Esophagus muscularis mucosa (tissue), 4 donors: ENCODE measurements around the gene ACE. TPM values are rescaled to one million over a fixed set of nuclear protein-coding genes. Genes with fewer than 3 reads are reported as not detected.

Experiments
- DNase-seq: peaks from one replicate; pipeline ENCODE4 v3.0.0-alpha.2; 2017; ENCODE audit errors: extremely low spot score
- H3K27ac ChIP-seq, 4 donors: fragments of 200-600 bp; sonication (generic); replicated peaks in 1 of 4; 1 replicate in 3 of 4; 2 replicates in 1 of 4; pipeline ENCODE4 v1.5.1; 2016 to 2019; ENCODE audit warnings: mild to moderate bottlenecking in 1 of 4
- H3K27me3 ChIP-seq, 4 donors: fragments of 200-600 bp; sonication (generic); one replicate each; pipeline versions ENCODE4 v1.5.1 to v1.6.0; 2016 to 2019
- H3K36me3 ChIP-seq, 4 donors: fragments of 200-600 bp; sonication (generic); one replicate each; pipeline ENCODE4 v1.5.1; 2016 to 2019
- H3K4me1 ChIP-seq, 4 donors: fragments of 200-600 bp; sonication (generic); one replicate each; pipeline ENCODE4 v1.5.1; 2016 to 2019
- H3K4me3 ChIP-seq, 4 donors: fragments of 200-600 bp; sonication (generic); 1 replicate in 2 of 4; 2 replicates in 2 of 4; pipeline ENCODE4 v1.5.1; 2016 to 2019; ENCODE audit warnings: mild to moderate bottlenecking in 4 of 4, moderate library complexity in 1 of 4
- H3K9me3 ChIP-seq, 4 donors: fragments of 200-600 bp; sonication (generic); 1 replicate in 3 of 4; 2 replicates in 1 of 4; pipeline ENCODE4 v1.5.1; 2016 to 2019
- CTCF ChIP-seq, 3 experiments: fragments of 200-600 bp in 2 of 3; fragments of 450-650 bp in 1 of 3; sonication (generic) in 2 of 3; IDR thresholded peaks; one replicate each; pipeline ENCODE4 v1.5.1; 2017 to 2019; ENCODE audit warnings: antibody characterized with exemption in 3 of 3, mild to moderate bottlenecking in 2 of 3, moderate library complexity in 1 of 3
- EP300 ChIP-seq: sonication (generic); formaldehyde crosslinking; IDR thresholded peaks from one replicate; pipeline ENCODE4 v1.6.1; 2017; ENCODE audit warnings: antibody characterized with exemption
- POLR2A ChIP-seq: fragments of 450-650 bp; IDR thresholded peaks from one replicate; pipeline ENCODE4 v1.6.1; 2017; ENCODE audit warnings: antibody characterized with exemption, moderate library complexity, mild to moderate bottlenecking, low read depth
- POLR2AphosphoS5 ChIP-seq, 2 donors: sonication (generic); formaldehyde crosslinking; IDR thresholded peaks; one replicate each; pipeline ENCODE4 v1.6.1; 2017; ENCODE audit warnings: antibody characterized with exemption in 2 of 2
- WGBS: methylation state at CpG from one replicate; pipeline ENCODE4 v1.1.5; 2018; 5-methylcytosine and 5-hydroxymethylcytosine counted together
- intact Hi-C: fragments of 100-400 bp; cut with DNase I; formaldehyde crosslinking; loops from one replicate; pipeline ENCODE4 v1.15.1; 2023
- total RNA-seq, 4 donors: library from RNA; depleted of rRNA; stranded (reverse); fragments of >200 nt; gene quantifications; one replicate each; pipeline versions ENCODE4 v1.1.0 to v1.2.1, GENCODE V29; 2016

Gene ACE
- total RNA-seq, 4 donors from 2014 or later: 2.5 to 9.6 (median 4.9) TPM

DNA sequence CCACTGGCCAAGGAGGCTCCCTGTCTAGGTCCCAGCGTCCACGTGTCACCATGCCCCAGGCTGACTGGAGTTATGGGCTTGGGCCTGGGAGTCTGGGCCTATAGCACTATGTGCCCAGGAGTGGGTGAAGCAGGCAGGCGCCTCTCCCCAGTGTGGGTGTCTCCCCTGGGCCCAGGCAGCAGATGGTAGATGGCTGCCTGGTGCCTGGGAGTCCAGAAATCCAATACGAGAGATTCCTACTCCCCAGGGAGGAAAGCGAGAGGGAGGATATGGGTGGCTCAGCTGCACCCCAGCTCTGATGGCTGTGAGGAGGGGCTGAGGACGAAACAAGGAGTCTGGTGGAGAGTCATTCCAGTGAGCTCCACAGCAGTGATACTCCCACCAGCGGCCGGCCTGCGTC, 51.3 kb downstream of the ACE start:
- intact Hi-C loops: no loop called here
- DNase-seq: no peak
- H3K27me3 ChIP-seq: peaks cover 0 to 29% (median 0%) of the 10 kb centered on the region in 4 donors
- peaks cover 0 to 6% (median 4%) of the 10 kb centered on the region in 4 donors for H3K4me1 ChIP-seq
- H3K36me3 ChIP-seq: no peaks in the 10 kb centered on the region
- no peak overlapping the region for H3K27ac ChIP-seq
- 87% methylated on average over 4 of the region's 9 CpGs for WGBS
- TF ChIP-seq EP300 (no peak), POLR2AphosphoS5 (IDR thresholded peaks at IDR 0.05) (no peak), POLR2A (no peak), CTCF (IDR thresholded peaks at IDR 0.05) (no peak)
- no peak overlapping the region for H3K4me3 ChIP-seq
- no peaks in the 10 kb centered on the region for H3K9me3 ChIP-seq

DNA sequence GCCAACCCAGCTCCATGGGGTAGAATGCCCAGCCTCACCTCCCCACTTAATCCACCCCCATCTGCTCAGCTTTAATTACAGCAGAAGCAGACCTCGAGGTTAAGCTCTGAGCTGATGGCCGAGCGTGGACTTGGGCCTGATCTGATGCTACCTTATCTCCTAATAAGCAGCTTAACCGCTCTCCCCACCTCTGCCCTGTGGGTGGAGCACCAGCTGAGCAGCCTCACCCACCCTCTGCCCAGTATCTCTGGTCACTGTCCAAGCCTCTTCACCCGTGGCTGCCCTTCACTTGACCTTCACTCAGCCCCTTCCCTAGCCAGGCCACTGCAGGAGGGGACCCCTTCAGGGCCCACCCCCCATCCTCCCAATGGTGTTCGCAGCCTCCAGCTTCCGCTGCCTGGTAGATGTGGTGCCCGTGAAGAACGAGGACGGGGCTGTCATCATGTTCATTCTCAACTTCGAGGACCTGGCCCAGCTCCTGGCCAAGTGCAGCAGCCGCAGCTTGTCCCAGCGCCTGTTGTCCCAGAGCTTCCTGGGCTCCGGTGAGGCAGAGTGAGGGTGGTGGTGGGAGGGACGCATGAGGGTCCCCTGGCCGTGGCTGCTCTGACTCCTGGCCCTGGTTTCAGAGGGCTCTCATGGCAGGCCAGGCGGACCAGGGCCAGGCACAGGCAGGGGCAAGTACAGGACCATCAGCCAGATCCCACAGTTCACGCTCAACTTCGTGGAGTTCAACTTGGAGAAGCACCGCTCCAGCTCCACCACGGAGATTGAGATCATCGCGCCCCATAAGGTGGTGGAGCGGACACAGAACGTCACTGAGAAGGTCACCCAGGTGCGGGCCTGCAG, 53.1 kb downstream of the ACE start:
- Histone ChIP-seq H3K27me3 (peaks cover 0 to 19% (median 0%) of the 10 kb centered on the region in 4 donors), H3K36me3 (no peaks in the 10 kb centered on the region), H3K27ac (no peak overlapping the region), H3K4me1 (no peaks in the 10 kb centered on the region), H3K4me3 (no peak overlapping the region), H3K9me3 (no peaks in the 10 kb centered on the region)
- DNase-seq: no peak
- intact Hi-C loops: no loop called here
- WGBS: 83% methylated on average over 22 of the region's 26 CpGs
- TF ChIP-seq EP300: no peak
- TF ChIP-seq POLR2A: no peak
- TF ChIP-seq POLR2AphosphoS5 (IDR thresholded peaks at IDR 0.05): no peak
- no peak for TF ChIP-seq CTCF (IDR thresholded peaks at IDR 0.05)

GRCh38 chr17:63530557-63531021, 53.7 kb downstream of the ACE start:
- DNase-seq: no peak
- Histone ChIP-seq H3K27me3 (peaks cover 0 to 18% (median 0%) of the 10 kb centered on the region in 4 donors), H3K27ac (no peak overlapping the region), H3K36me3 (no peaks in the 10 kb centered on the region), H3K4me1 (no peaks in the 10 kb centered on the region), H3K4me3 (no peak overlapping the region), H3K9me3 (no peaks in the 10 kb centered on the region)
- no CpG with 5 or more reads among the region's 3 CpGs for WGBS
- no peak for TF ChIP-seq EP300
- no peak for TF ChIP-seq CTCF (IDR thresholded peaks at IDR 0.05)
- no peak for TF ChIP-seq POLR2AphosphoS5 (IDR thresholded peaks at IDR 0.05)
- TF ChIP-seq POLR2A: no peak
- intact Hi-C loops: no loop called here

GRCh38 chr17:63531022-63531965, 54.4 kb downstream of the ACE start:
- DNase-seq: no peak
- Histone ChIP-seq H3K9me3 (no peaks in the 10 kb centered on the region), H3K27ac (no peak overlapping the region), H3K4me1 (no peaks in the 10 kb centered on the region), H3K27me3 (peaks cover 0 to 19% (median 0%) of the 10 kb centered on the region in 4 donors), H3K4me3 (no peak overlapping the region), H3K36me3 (no peaks in the 10 kb centered on the region)
- WGBS: 83% methylated on average over 3 of the region's 10 CpGs
- intact Hi-C loops: no loop called here
- TF ChIP-seq POLR2A (no peak), EP300 (no peak), CTCF (IDR thresholded peaks at IDR 0.05) (no peak), POLR2AphosphoS5 (IDR thresholded peaks at IDR 0.05) (no peak)
